ENCODE results near the gene RASD1. TPM values are rescaled to one million over a fixed set of nuclear protein-coding genes. Genes with fewer than 3 reads are reported as not detected.

The RASD1 gene
- total RNA-seq, 1 donor from 2014 or later, result 2.1 TPM

DNA sequence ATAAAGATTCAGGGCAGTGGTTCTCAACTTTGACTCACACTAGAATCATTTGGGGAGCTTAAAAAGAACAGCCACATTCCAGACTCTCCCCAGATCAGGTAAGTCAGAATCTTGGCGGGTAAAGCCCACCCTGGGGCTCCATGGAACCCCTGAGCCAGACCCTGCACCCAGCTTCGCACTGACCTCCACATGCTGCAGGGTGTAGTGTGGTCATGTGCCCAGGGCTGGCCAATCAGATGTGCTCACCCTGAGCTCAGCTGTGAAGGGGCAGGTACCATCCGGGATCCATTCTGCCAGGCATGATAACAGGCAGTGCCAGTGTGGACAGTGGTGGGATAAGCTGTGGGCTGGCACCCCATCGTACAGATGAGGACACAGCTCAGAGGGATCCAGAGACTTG is 47.5 kb downstream of the RASD1 start:
- H3K4me1 Mint-ChIP-seq, result peaks cover 1% of the 10 kb centered on the region
- no peaks in the 10 kb centered on the region for H3K36me3 Mint-ChIP-seq
- H3K27me3 Mint-ChIP-seq (ENCODE audit: low read depth), result peaks cover 1% of the 10 kb centered on the region
- no peak for TF ChIP-seq CTCF (IDR thresholded peaks at IDR 0.05; ENCODE audit: unreplicated experiment)
- no peak for DNase-seq (ENCODE audit: low spot score in 2 of 2, unreplicated experiment in 2 of 2)
- H3K27ac Mint-ChIP-seq, result no peak overlapping the region
- H3K9me3 Mint-ChIP-seq, result no peaks in the 10 kb centered on the region
- H3K4me3 Mint-ChIP-seq, result no peak overlapping the region

DNA sequence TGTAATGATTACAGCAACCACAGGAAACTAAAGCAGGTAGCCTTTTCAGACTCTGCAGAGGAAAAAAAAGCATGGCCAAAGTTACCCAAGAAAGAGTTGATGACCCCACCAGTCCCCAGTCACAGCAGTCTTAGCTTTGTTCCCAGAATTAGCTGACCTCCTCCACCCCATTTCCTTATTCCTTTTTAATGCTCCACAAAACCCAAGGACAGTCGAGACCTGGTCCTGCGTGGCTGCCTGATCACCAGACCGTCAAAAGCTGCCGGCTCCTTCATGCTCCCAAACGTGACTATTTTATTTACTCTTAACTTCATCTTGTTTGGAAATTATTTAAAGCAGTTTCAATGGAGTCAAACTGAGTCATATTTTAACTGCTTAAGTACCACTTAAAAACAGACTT is 48.1 kb downstream of the RASD1 start:
- no peak for DNase-seq (ENCODE audit: low spot score in 2 of 2, unreplicated experiment in 2 of 2)
- Mint-ChIP-seq H3K9me3 (no peaks in the 10 kb centered on the region), H3K4me1 (peaks cover 1% of the 10 kb centered on the region), H3K27me3 (ENCODE audit: low read depth) (peaks cover 1% of the 10 kb centered on the region), H3K36me3 (no peaks in the 10 kb centered on the region), H3K4me3 (no peak overlapping the region), H3K27ac (no peak overlapping the region)
- TF ChIP-seq CTCF (IDR thresholded peaks at IDR 0.05; ENCODE audit: unreplicated experiment), result no peak

GRCh38 chr17:17447264-17447663 is 48.9 kb downstream of the RASD1 start:
- no peaks in the 10 kb centered on the region for H3K9me3 Mint-ChIP-seq
- no peak overlapping the region for H3K27ac Mint-ChIP-seq
- TF ChIP-seq CTCF (IDR thresholded peaks at IDR 0.05; ENCODE audit: unreplicated experiment), result no peak
- peaks cover 1% of the 10 kb centered on the region for H3K4me1 Mint-ChIP-seq
- H3K36me3 Mint-ChIP-seq, result no peaks in the 10 kb centered on the region
- no peak for DNase-seq (ENCODE audit: low spot score in 2 of 2, unreplicated experiment in 2 of 2)
- H3K4me3 Mint-ChIP-seq, result no peak overlapping the region
- H3K27me3 Mint-ChIP-seq (ENCODE audit: low read depth), result peaks cover 1% of the 10 kb centered on the region

GRCh38 chr17:17446666-17447155 is 49.5 kb downstream of the RASD1 start:
- Mint-ChIP-seq H3K4me3 (no peak overlapping the region), H3K4me1 (peaks cover 1% of the 10 kb centered on the region), H3K27me3 (ENCODE audit: low read depth) (peaks cover 1% of the 10 kb centered on the region), H3K9me3 (no peaks in the 10 kb centered on the region), H3K27ac (no peak overlapping the region), H3K36me3 (no peaks in the 10 kb centered on the region)
- DNase-seq (ENCODE audit: low spot score in 2 of 2, unreplicated experiment in 2 of 2), result no peak
- TF ChIP-seq CTCF (IDR thresholded peaks at IDR 0.05; ENCODE audit: unreplicated experiment), result no peak

DNA sequence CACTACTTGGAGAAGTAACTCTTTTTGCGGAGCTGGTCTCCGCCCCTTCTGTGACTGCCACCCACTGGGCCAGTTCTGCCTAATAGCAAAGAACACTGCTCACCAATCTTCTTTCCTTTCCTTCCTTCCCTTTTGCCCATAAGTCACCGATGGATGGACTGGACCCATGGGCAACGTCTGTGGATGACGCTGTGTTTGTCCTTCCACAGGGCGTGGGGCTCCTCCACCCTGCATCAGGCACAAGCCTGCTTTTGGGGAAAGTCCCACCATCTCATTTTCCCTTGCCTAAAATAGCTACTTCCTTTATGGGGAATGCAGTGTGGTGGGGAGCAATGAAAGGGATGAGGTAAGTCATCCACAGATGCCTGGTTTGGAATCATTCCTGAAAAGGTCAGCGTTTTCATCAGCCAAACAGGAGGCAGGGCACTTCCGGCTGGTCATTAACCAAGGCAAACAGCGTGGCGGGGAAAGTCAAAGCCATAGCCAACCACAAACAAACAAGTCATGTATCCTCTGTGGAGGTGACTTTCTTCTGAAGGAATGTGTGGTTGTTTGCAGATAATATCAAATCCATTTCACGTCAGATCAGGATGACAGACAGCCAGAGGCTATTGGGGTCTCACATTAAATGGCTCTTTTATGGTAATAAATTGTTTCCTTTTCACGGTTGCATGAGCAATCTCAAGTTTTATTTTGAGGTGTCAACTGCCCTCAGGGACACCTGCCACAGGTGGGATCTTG is 50.1 kb downstream of the RASD1 start:
- DNase-seq (ENCODE audit: low spot score in 2 of 2, unreplicated experiment in 2 of 2), result no peak
- Mint-ChIP-seq H3K4me1 (peaks cover 1% of the 10 kb centered on the region), H3K36me3 (no peaks in the 10 kb centered on the region), H3K9me3 (no peaks in the 10 kb centered on the region), H3K27me3 (ENCODE audit: low read depth) (peaks cover 1% of the 10 kb centered on the region), H3K27ac (no peak overlapping the region), H3K4me3 (no peak overlapping the region)
- TF ChIP-seq CTCF (IDR thresholded peaks at IDR 0.05; ENCODE audit: unreplicated experiment), result no peak
